ENCODE measurements around the gene HGF.

The HGF gene

DNA sequence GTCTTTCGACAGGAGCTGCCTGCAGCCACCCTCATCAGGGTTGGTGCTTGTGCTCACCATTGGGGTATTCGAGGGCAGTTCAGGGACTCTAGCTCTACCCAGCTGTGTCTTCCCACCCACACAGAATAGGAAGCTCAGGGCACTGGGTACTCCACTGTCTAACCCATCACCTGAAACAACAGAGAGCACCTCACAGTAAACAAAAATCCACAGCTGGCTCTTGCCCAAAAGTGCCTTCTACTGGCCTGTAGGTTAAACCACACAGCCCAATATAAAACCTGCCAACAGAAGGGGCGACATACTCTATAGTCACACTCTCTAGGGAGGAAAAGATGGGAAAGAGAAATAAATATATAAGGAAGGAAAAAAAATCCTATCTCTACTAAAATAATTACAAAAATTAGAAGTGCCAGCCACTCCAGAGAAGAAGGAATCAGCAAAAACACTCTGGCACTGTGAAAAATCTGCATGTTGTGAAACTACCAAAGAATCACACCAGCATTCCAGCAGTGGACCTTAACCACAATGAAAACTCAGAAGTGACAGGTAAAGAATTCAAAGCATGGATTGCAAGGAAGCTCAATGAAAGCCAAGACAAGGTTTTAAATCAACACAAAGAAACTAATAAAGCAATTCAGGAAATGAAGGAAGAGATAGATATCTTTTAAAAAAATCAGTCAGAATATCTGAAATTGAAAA, 110.0 kb downstream of the HGF start:
- Histone ChIP-seq H3K36me3 (ENCODE audit: control insufficient read depth, insufficient read depth, low read length) (no peaks in the 10 kb centered on the region), H3K4me1 (ENCODE audit: control insufficient read depth, insufficient read depth, low read length) (peaks cover 26% of the 10 kb centered on the region), H3K9me3 (ENCODE audit: control insufficient read depth, insufficient read depth, low read length) (no peaks in the 10 kb centered on the region), H3K27ac (ENCODE audit: low read depth, low read length) (no peak overlapping the region), H3K27me3 (ENCODE audit: control insufficient read depth, insufficient read depth, low read length) (no peaks in the 10 kb centered on the region), H3K9ac (ENCODE audit: low read depth, low read length) (no peak overlapping the region), H3K4me3 (ENCODE audit: low read depth, low read length) (no peak overlapping the region)

GRCh38 chr7:81657551-81657950, 112.3 kb downstream of the HGF start:
- Histone ChIP-seq H3K9ac (ENCODE audit: low read depth, low read length) (no peak overlapping the region), H3K4me1 (ENCODE audit: control insufficient read depth, insufficient read depth, low read length) (peaks cover 16% of the 10 kb centered on the region), H3K36me3 (ENCODE audit: control insufficient read depth, insufficient read depth, low read length) (no peaks in the 10 kb centered on the region), H3K27ac (ENCODE audit: low read depth, low read length) (no peak overlapping the region), H3K27me3 (ENCODE audit: control insufficient read depth, insufficient read depth, low read length) (no peaks in the 10 kb centered on the region), H3K4me3 (ENCODE audit: low read depth, low read length) (no peak overlapping the region), H3K9me3 (ENCODE audit: control insufficient read depth, insufficient read depth, low read length) (0 out of 2 replicates have a peak, but pooled peaks cover under 1% of the 10 kb centered on the region)

GRCh38 chr7:81655271-81655670, 114.6 kb downstream of the HGF start:
- no peak overlapping the region for H3K4me3 ChIP-seq (ENCODE audit: low read depth, low read length)
- no peak overlapping the region for H3K27ac ChIP-seq (ENCODE audit: low read depth, low read length)
- no peaks in the 10 kb centered on the region for H3K36me3 ChIP-seq (ENCODE audit: control insufficient read depth, insufficient read depth, low read length)
- peaks cover 6% of the 10 kb centered on the region; the same call in 1 of the 2 replicates for H3K4me1 ChIP-seq (ENCODE audit: control insufficient read depth, insufficient read depth, low read length)
- H3K9me3 ChIP-seq (ENCODE audit: control insufficient read depth, insufficient read depth, low read length), result peaks cover 11% of the 10 kb centered on the region; the same call in 1 of the 2 replicates
- H3K27me3 ChIP-seq (ENCODE audit: control insufficient read depth, insufficient read depth, low read length), result no peaks in the 10 kb centered on the region
- no peak overlapping the region for H3K9ac ChIP-seq (ENCODE audit: low read depth, low read length)

- Histone ChIP-seq H3K27ac (ENCODE audit: low read depth, low read length) (no peak overlapping the region), H3K9ac (ENCODE audit: low read depth, low read length) (no peak overlapping the region), H3K9me3 (ENCODE audit: control insufficient read depth, insufficient read depth, low read length) (peaks cover 11% of the 10 kb centered on the region; the same call in 1 of the 2 replicates), H3K36me3 (ENCODE audit: control insufficient read depth, insufficient read depth, low read length) (no peaks in the 10 kb centered on the region), H3K4me3 (ENCODE audit: low read depth, low read length) (no peak overlapping the region), H3K27me3 (ENCODE audit: control insufficient read depth, insufficient read depth, low read length) (no peaks in the 10 kb centered on the region), H3K4me1 (ENCODE audit: control insufficient read depth, insufficient read depth, low read length) (no peaks in the 10 kb centered on the region)
Observed at GRCh38 chr7:81652225-81652624, 117.6 kb downstream of the HGF start.

All from HUES48 (cell line).